NCI-H2107 treated with DMSO at 0.1 percent for 48 hours (cell line): ENCODE results near the gene KMT5C.
A peak's percentile ranks its signal among the peaks of the same experiment; 100 is the strongest.
"Not testable (repeated sequence)": the region's sequence is repeated elsewhere in the genome, so short reads cannot be mapped to it uniquely, and the experiment has no call there.

Experiments
- DNase-seq: peaks from one replicate; lab custom pipeline; 2025; ENCODE audit not compliant: unreplicated experiment; lab: John Stamatoyannopoulos, UW

Gene KMT5C

GRCh38 chr19:55316646-55317045 lies 23.0 kb upstream of the KMT5C start:
- DNase-seq, result no peak

- DNase-seq, result no peak
These were observed 19.9 kb upstream of the KMT5C start for GRCh38 chr19:55319785-55320184.

DNA sequence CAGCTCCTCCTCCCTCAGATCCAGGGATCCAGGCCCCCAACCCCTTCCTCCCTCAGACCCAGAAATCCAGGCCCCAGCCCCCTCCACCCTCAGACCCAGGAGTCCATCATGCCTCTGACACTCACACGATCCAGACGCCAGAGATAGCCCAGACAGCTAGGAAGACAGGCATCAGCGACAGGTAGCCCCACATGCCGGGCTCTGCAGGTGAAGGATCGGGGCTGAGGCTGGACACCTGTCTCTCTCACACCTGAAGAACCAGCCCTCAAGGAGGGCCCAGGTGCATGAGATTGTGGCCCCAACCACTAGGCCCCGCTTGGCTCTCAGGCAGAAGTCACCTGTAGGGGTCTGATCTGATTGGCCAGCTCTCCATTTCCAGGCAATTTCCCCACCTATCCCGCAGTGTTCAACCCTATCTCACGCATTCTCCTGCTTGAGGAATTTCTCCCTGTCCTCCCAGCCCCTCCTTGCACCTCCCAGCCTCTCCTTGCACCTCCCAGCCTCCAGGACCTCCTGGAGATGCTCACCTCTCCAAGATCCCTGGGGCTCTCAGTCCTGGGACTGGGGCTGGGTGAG lies 18.7 kb upstream of the KMT5C start:
- no peak for DNase-seq

- no peak for DNase-seq
These were observed 18.1 kb upstream of the KMT5C start for GRCh38 chr19:55321466-55322137.

- DNase-seq, result no peak
These were observed 17.3 kb upstream of the KMT5C start for GRCh38 chr19:55322204-55322885.

- DNase-seq, result no peak
These were observed 15.0 kb upstream of the KMT5C start for GRCh38 chr19:55324662-55325061.

- DNase-seq, result no peak
These were observed 14.5 kb upstream of the KMT5C start, which contains the start of gene TMEM150B for GRCh38 chr19:55325172-55325571. TSS of gene TMEM150B (minus strand) at chr19:55325341. CDS start at chr19:55321036, 4,305 bp downstream.

DNA sequence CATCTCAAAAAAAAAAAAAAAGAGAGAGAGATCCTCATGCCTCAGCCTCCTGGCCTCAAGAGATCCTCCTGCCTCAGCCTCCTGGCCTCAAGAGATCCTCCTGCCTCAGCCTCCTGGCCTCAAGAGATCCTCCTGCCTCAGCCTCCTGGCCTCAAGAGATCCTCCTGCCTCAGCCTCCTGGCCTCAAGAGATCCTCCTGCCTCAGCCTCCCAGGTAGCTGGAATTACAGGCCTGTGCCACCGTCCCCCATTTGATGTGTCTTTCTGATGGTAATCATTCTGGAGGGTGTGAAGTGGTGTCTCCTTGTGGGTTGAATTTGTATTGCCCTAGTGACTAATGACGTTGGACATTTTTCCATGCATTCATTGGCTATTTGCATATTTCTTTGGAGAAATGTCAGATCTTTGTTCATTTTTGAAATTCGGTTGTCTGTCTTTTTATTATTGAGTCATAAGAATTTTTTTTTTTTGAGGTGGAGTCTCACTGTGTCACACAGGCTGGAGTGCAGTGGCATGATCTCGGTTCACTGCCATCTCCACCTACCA lies 10.8 kb upstream of the KMT5C start:
- not testable (repeated sequence) for DNase-seq

DNA sequence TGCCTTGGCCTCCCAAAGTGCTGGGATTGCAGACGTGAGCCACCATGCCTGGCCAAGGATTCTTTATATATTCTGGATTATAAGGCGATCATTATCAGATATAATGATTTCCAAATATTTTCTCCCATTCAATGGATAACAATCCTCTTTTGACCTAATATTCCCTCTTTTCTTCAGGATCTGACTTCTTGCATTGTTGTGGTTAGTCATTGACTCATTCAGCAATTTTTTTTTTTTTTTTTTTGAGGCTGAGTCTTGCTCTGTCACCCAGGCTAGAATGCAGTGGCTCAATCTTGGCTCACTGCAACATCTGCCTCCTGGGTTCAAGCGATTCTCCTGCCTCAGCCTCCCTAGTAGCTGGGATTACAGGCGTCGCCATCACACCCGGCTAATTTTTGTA lies 9.9 kb upstream of the KMT5C start:
- DNase-seq, result not testable (repeated sequence)

DNA sequence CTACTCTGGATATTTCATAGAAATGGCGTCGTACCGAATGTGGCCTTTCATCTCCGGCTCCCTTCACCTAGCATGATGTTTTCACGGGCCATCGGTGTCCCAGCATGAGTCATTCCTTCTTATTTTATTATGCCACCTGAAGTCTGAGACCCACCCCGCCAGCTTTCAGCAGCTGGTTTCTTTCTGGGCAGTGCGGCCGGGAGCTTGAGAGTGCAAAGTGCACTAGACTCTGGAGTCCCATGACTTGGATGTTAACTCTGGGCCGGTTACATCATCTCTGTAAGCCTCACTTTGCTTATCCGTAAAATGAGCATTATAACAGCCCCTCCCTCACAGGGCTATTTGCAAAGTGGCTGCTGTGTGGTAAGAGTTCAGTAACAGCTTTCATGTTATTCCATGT lies 5.8 kb upstream of the KMT5C start:
- no peak for DNase-seq

- DNase-seq, result no peak
These were observed 3.6 kb upstream of the KMT5C start for GRCh38 chr19:55336101-55336500.

DNA sequence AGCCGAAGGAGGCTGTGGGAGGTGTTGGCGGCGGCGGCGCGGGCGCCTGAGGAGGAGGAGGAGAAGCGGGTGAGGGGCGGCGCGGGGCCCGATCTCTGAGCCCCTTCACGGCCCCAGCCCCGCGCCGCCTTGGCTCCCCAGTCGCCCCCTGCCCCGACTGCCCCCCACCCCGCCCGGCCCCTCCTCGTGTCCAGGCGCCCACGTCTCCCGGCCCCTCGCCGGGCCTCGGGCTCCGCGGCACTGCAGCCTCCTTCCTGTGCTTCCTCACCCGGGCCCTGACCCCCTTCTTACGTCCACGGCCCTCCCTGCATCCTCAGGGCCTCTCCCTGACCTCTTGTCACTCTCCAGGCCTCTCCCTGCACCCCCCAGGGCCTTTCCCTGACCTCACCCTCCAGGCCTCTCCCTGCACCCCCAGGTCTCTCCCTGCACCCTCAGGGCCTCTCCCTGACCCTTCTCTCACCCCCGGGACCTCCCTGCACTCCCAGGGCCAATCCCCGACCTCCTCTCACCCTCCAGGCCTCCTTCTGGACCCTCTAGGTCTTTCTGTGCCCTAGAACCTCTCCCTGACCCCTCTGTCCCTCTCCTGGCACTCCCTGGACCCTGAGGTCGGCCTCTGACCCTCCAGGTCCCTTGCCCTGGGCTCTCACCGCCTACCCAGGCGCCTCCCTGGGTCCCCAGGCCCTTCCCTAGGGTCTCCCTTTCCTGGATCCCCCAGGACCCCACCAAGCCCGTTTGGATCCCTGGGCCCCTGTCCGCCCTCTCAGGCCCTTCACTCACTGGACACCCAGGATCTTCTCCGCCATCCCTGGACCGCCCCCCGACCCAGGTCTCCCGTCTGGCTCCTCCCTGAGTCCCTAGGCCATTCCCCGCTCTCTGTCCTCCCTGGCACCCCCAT lies 460 bp downstream of the KMT5C start:
- no peak for DNase-seq

DNA sequence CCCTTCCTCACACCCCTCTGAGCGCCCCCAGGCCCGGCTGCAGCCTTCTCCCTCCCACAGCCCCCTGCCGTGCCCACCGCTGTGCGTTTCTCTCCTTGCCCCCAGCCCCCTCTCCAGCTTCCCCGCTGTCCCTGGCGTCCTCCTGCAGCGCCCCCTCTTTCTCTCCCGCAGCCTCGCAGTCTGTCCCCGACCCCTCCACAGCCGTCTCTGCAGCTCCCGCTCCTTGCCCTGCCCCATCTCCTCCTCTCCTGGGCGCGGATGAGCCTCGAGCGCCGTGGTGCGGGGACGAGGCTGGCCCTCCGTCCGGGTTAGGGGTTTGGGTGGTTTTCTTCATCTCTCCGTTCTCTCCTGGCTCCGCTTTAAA lies 1.1 kb downstream of the KMT5C start:
- peak; percentile 80 for DNase-seq

GRCh38 chr19:55341171-55341588 lies 1.5 kb downstream of the KMT5C start:
- DNase-seq, result peak; percentile 83

GRCh38 chr19:55341595-55342531 lies 2.2 kb downstream of the KMT5C start:
- no peak for DNase-seq

DNA sequence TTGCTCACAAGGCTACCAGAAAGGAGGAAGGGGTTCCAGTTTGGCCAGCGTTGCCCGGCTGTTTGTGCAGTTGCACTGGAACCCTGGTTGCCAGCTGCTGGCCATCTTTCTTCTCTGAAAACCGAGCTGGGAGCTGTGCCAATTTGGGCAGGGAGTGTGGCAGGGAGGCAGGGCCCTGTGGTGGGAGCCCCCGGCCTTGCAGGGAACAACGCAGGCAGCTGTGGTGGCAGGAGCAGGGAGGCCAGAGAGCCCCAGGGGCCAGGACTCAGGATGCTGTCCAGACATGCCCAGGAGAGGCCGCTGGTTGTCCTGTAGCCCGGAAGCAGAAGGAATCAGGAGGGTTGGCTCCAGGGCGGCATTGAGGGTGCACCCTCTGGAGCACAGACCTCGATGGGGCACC lies 4.8 kb downstream of the KMT5C start:
- no peak for DNase-seq

DNA sequence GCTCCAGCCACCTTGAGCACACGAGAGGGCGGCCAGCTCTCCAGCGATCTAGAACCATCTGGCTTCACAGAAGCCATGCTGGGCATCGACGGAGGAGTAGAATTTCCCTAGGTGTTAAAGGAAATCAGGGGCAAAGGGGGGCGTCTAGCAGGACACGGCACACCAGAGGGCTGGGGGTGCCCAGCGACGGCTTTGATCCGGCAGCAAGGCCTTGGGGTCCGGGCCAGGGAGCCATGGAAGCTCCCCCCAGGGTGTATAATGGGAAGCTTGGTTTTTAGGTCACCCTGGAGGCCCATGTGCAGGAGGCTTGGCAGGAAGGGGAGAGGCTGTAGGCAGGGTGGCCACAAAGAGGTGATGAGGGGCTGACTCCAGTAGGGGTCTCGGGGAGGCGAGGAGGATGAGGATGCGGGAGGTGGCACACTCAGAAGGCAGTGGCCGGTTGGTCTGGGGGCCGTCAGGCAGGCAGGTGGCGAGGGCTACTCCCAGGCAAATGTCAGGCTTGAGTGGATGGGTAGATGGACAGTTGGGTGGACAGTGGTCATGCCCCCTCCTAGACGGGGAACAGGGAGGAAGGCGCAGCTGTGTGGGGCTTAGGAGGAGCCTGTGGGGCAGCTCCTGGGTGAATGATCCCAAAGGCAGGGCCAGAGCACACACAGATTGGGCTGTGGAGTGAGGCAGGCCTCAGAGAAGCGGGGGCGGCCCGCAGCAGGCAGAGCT lies 5.6 kb downstream of the KMT5C start:
- DNase-seq, result no peak

DNA sequence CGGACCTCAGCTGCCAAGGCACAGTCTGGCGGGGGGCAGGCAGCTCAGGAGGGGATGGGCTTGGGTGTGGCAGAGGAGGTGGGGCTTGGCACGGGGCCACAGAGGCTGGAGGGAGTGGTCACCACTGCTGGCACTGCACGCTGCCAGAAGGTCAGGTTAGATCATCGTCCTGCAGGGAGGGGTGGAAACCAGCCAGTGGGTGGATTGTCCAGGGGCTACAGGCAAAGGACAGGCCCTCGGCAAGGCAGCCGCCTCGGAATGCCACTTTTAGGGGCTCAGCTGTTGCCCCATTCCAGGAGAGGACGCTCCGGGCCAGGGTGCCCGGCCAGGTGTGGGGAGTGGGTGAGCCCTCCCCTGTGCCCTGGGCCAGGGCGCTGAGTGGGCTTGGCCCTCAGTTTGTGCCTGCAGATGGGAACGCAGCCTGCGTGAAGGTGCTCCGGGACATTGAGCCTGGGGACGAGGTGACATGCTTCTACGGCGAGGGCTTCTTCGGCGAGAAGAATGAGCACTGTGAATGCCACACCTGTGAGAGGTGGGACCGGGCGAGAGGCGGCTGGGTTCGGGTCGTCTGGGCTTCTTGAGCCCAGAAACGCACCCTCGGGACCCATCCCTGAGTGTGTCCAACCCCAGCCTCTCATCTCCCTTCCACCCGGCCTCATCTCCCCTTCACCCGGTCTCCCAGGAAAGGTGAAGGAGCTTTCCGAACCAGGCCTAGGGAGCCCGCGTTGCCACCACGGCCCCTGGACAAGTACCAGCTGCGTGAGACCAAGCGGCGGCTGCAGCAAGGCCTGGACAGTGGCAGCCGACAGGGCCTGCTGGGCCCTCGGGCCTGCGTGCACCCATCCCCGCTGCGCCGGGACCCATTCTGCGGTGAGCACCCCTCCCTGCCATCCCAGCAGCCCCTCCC lies 6.4 kb downstream of the KMT5C start:
- DNase-seq, result no peak
